Measurements from ENCODE around the gene SETD1A. TPM values are rescaled to one million over a fixed set of nuclear protein-coding genes. Genes with fewer than 3 reads are reported as not detected.

The SETD1A gene
- 3.3 and 4.0 TPM in 2 replicates for total RNA-seq

GRCh38 chr16:30957456-30958174 lies at the start of gene SETD1A:
TSS of gene SETD1A (plus strand) at chr16:30957754. CDS start at chr16:30958732, 978 bp downstream.

GRCh38 chr16:30923554-30924075 lies 33.9 kb upstream of the SETD1A start, which contains the start of gene FBXL19:
TSS of gene FBXL19 (plus strand) at chr16:30923572. CDS start at chr16:30925755, 2,183 bp downstream.

GRCh38 chr16:30948667-30949649 lies 8.6 kb upstream of the SETD1A start, which contains the start of gene ORAI3:
TSS of gene ORAI3 (plus strand) at chr16:30949068. CDS start at chr16:30949290, 222 bp downstream.

GRCh38 chr16:30984669-30985400 lies 27.3 kb downstream of the SETD1A start, which contains the start of gene HSD3B7:
TSS of gene HSD3B7 (plus strand) at chr16:30985207. CDS start at chr16:30985659, 452 bp downstream.

GRCh38 chr16:31010585-31011325 lies 53.2 kb downstream of the SETD1A start, which contains the start of gene STX1B:
TSS of gene STX1B (minus strand) at chr16:31010638. CDS start at chr16:31010396, 242 bp downstream.

GRCh38 chr16:31032736-31033708 lies 75.5 kb downstream of the SETD1A start, which contains the start of gene STX4:
TSS of gene STX4 (plus strand) at chr16:31033558. CDS start at chr16:31033806, 248 bp downstream.

Other genes starting within 250 kb of the SETD1A start
- gene PHKG2, start 209.3 kb upstream of the SETD1A start, total RNA-seq: 17.5 and 24.9 TPM in 2 replicates
- 0.60 and 5.8 TPM in 2 replicates for gene CFAP119, start 195.7 kb upstream of the SETD1A start, total RNA-seq
- 44.8 and 54.7 TPM in 2 replicates for gene RNF40, start 195.4 kb upstream of the SETD1A start, total RNA-seq
- 13.4 and 15.9 TPM in 2 replicates for gene ZNF629, start 170.5 kb upstream of the SETD1A start, total RNA-seq
- 65.5 and 67.8 TPM in 2 replicates for gene BCL7C, start 63.7 kb upstream of the SETD1A start, total RNA-seq
- 2.9 and 5.2 TPM in 2 replicates for gene CTF1, start 61.1 kb upstream of the SETD1A start, total RNA-seq
- 14.0 and 16.7 TPM in 2 replicates for gene FBXL19, start 34.2 kb upstream of the SETD1A start, total RNA-seq
- 85.8 and 98.9 TPM in 2 replicates for gene ORAI3, start 8.7 kb upstream of the SETD1A start, total RNA-seq
- 11.6 and 14.7 TPM in 2 replicates for gene HSD3B7, start 27.5 kb downstream of the SETD1A start, total RNA-seq
- gene STX1B, start 52.9 kb downstream of the SETD1A start, total RNA-seq: under 0.01 and 0.94 TPM in 2 replicates
- gene STX4, start 75.8 kb downstream of the SETD1A start, total RNA-seq: 17.5 and 20.2 TPM in 2 replicates
- 13.5 and 16.9 TPM in 2 replicates for gene ZNF668, start 116.5 kb downstream of the SETD1A start, total RNA-seq
- 9.1 and 13.3 TPM in 2 replicates for gene ZNF646, start 116.7 kb downstream of the SETD1A start, total RNA-seq
- gene PRSS53, start 131.2 kb downstream of the SETD1A start, total RNA-seq: 0.58 and 1.2 TPM in 2 replicates
- 198 and 277 TPM in 2 replicates for gene VKORC1, start 137.0 kb downstream of the SETD1A start, total RNA-seq
- gene BCKDK, start 150.6 kb downstream of the SETD1A start, total RNA-seq: 51.4 and 68.6 TPM in 2 replicates
- gene KAT8, start 159.9 kb downstream of the SETD1A start, total RNA-seq: 30.2 and 33.0 TPM in 2 replicates
- gene PRSS8, start 178.0 kb downstream of the SETD1A start, total RNA-seq: 0.12 and 0.51 TPM in 2 replicates
- 0.34 and 1.3 TPM in 2 replicates for gene PRSS36, start 192.3 kb downstream of the SETD1A start, total RNA-seq
- gene FUS, start 222.4 kb downstream of the SETD1A start, total RNA-seq: 29.2 and 31.2 TPM in 2 replicates
- gene PYCARD, start 245.0 kb downstream of the SETD1A start, total RNA-seq: 50.4 and 57.1 TPM in 2 replicates